Measurements from ENCODE around the gene SCAMP1. TPM values are rescaled to one million over a fixed set of nuclear protein-coding genes. Genes with fewer than 3 reads are reported as not detected.

Gene SCAMP1
- total and polyA plus RNA-seq, 2 of the 8 experiments (the other 6 are each of a cell fraction or from before 2014, with no cell fraction given): 18.6 to 55.9 TPM

DNA sequence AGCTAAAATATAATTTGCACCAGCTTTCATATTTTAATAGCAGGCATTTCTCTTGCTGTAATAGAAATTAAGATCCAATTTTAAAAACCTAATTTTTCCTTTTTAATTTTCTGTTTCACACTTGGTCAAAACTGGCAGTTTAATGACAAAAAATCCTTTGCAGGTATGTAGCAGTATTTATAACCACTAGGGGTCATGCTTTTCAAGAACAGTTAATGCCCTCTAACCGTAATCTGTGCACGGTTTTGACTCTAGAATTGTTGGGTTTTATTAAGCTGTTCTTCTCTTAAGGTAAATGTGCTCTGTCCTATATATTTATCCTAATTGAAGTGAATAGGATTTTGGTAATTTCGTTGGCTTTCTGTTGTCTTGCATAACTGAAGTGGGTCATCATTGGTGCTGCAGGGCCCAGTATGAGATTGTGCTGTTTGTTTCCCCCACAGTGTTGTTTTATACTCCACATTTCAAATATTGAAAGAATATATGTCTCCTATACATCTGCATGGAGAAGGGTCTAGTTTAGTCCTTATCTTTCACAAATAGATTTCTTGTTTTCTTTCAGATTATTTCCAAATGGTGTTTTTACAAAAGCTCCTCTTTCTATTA lies 107.4 kb downstream of the SCAMP1 start:
- Histone ChIP-seq H3K27me3 (replicated peaks in 1 of 4; ENCODE audit: control insufficient read depth in 3 of 4, extremely low read depth in 1 of 4, insufficient read depth in 3 of 4, low read length in 3 of 4) (peaks cover 0 to 1% (median 0%) of the 10 kb centered on the region in 4 experiments; a peak in 1 of 7 replicates), H3K14ac (ENCODE audit: insufficient read length) (no peak overlapping the region), H4K8ac (ENCODE audit: extremely low read depth, insufficient read depth, low read length) (no peak overlapping the region), H2BK20ac (ENCODE audit: low read length) (no peak overlapping the region), H3K9ac (replicated peaks in 1 of 4; ENCODE audit: extremely low read depth in 1 of 4, low read depth in 3 of 4, low read length in 3 of 4) (no peak overlapping the region), H3K79me1 (ENCODE audit: low read depth, low read length) (no peaks in the 10 kb centered on the region), H3K27ac (ENCODE audit: low read depth, low read length) (no peak overlapping the region), H3K9me3 (ENCODE audit: insufficient read depth in 2 of 2, low read depth in 1 of 2, low read length in 1 of 2) (no peaks in the 10 kb centered on the region), H4K91ac (replicated peaks; ENCODE audit: insufficient read length, low read length) (no peak overlapping the region), H3K18ac (ENCODE audit: extremely low read depth, low read length) (no peak overlapping the region), H3K23me2 (ENCODE audit: low read depth, low read length) (no peaks in the 10 kb centered on the region), H2AK5ac (ENCODE audit: low read depth, low read length) (no peak overlapping the region), H3K79me2 (ENCODE audit: control insufficient read depth in 1 of 2, insufficient read depth in 2 of 2, low read length in 2 of 2) (no peaks in the 10 kb centered on the region), H2BK120ac (replicated peaks; ENCODE audit: low read depth, low read length) (no peak overlapping the region), H3K4me3 (ENCODE audit: extremely low read depth in 1 of 4, insufficient read depth in 2 of 4, low read depth in 3 of 4, low read length in 4 of 4) (no peak overlapping the region), H4K5ac (ENCODE audit: insufficient read length, low read depth, low read length) (no peak overlapping the region), H3K56ac (replicated peaks; ENCODE audit: insufficient read length, low read depth, low read length) (no peak overlapping the region), H3K4me2 (ENCODE audit: insufficient read depth in 1 of 2, low read depth in 2 of 2, low read length in 2 of 2) (no peak overlapping the region), H2BK12ac (ENCODE audit: low read depth, low read length) (no peak overlapping the region), H3K4ac (replicated peaks; ENCODE audit: insufficient read length, low read depth, low read length) (no peak overlapping the region), H3K36me3 (ENCODE audit: control insufficient read depth in 2 of 4, insufficient read depth in 4 of 4, low read length in 3 of 4) (no peaks in the 10 kb centered on the region), H3K4me1 (replicated peaks in 1 of 4; ENCODE audit: control insufficient read depth in 3 of 4, insufficient read depth in 4 of 4, low read length in 3 of 4) (no peaks in the 10 kb centered on the region), H2BK5ac (ENCODE audit: low read depth, low read length) (no peak overlapping the region), H4K20me1 (replicated peaks in 1 of 2; ENCODE audit: control insufficient read depth in 1 of 2, insufficient read depth in 2 of 2, low read length in 2 of 2) (no peaks in the 10 kb centered on the region), H2AFZ (ENCODE audit: low read length) (no peak overlapping the region), H3K23ac (ENCODE audit: insufficient read length) (no peak overlapping the region), H2BK15ac (ENCODE audit: low read length) (no peak overlapping the region)
- TF ChIP-seq EZH2 (IDR thresholded peaks at IDR 0.05; ENCODE audit: low read depth, low read length, severe bottlenecking) (no peak), RAD21 (IDR thresholded peaks at IDR 0.05 in 1 of 2, conservative IDR thresholded peaks at IDR 0.05 in 1 of 2; ENCODE audit: low read depth in 2 of 2, low read length in 2 of 2) (peak; percentile 66 to 68), SP2 (IDR thresholded peaks at IDR 0.05; ENCODE audit: low read length) (no peak), EGR1 (IDR thresholded peaks at IDR 0.05; ENCODE audit: borderline replicate concordance, low read depth, low read length) (no peak), GTF2F1 (IDR thresholded peaks at IDR 0.05; ENCODE audit: borderline replicate concordance, low read depth, low read length) (no peak), BCL11A (IDR thresholded peaks at IDR 0.05; ENCODE audit: low read depth in 2 of 2, low read length in 2 of 2) (no peak), SUZ12 (IDR thresholded peaks at IDR 0.05; ENCODE audit: low read length) (no peak)
- TF ChIP-seq, protein P1, sequence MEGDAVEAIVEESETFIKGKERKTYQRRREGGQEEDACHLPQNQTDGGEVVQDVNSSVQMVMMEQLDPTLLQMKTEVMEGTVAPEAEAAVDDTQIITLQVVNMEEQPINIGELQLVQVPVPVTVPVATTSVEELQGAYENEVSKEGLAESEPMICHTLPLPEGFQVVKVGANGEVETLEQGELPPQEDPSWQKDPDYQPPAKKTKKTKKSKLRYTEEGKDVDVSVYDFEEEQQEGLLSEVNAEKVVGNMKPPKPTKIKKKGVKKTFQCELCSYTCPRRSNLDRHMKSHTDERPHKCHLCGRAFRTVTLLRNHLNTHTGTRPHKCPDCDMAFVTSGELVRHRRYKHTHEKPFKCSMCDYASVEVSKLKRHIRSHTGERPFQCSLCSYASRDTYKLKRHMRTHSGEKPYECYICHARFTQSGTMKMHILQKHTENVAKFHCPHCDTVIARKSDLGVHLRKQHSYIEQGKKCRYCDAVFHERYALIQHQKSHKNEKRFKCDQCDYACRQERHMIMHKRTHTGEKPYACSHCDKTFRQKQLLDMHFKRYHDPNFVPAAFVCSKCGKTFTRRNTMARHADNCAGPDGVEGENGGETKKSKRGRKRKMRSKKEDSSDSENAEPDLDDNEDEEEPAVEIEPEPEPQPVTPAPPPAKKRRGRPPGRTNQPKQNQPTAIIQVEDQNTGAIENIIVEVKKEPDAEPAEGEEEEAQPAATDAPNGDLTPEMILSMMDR (IDR thresholded peaks at IDR 0.05; ENCODE audit: control extremely low read depth in 1 of 3, insufficient read depth in 1 of 3, low read depth in 1 of 3, low read length in 3 of 3): peak in 2 of 3 experiments; percentile 43 to 62; a peak in 2 of 4 replicates
- 42% methylated on average over 3 of the region's 3 CpGs; no CpG with 5 or more reads in 1 of the 2 experiments for WGBS, 2 experiments (ENCODE audit: extremely low coverage in 1 of 2, insufficient coverage in 1 of 2, insufficient read length in 1 of 2, insufficient replicate concordance in 2 of 2, low coverage in 1 of 2, low lambda C conversion rate in 2 of 2, missing lambda C conversion rate in 1 of 2)
- ChIA-PET POLR2A (ENCODE audit: partially characterized antibody) (no interaction called here), CTCF (ENCODE audit: partially characterized antibody) (interaction anchor here (0.7 to 2.5 kb wide), 31 partner anchors 8 to 571 kb away, joined by 3 to 12 read pairs (median 4); no protein-coding TSS in a partner anchor)
- DNase-seq (ENCODE audit: low read depth in 1 of 2, low spot score in 2 of 2): no peak
- peak; percentile 45 for FAIRE-seq
